ENCODE data around the gene ELK4.

Gene ELK4

GRCh38 chr1:205582046-205582445 is 49.8 kb downstream of the ELK4 start:
- DNase-seq = no peak

DNA sequence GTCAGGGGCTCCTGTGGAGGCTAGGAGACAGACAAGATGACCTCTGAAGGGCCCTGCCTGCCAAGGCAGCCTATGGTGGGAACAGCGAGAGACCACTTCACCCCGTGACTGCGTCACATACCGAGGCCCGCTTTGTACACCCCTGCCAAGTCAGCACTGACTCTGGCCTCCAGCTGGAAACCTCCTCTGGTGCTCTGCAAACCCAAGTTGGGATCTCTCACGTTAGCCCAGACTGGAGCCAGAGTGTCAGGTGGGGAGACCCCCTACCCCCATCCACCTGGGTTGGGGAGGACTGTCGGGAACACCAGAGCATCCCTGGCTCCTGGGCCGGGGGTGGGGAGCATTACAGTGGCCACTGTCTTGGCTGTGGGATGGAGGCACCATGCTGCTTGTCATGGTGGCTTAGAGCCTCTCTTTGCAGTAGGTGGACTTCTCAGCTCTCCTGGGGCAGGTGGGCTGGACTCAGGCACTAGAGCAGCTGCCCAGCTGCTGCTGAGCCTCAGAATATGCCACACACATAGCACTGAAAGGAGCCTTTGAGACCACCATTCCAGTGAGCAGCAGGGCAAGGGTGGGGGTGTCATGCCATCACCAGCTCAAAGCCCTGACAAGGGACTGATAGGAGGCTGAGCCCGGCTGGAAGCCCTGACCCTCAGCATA is 50.4 kb downstream of the ELK4 start:
- no peak for DNase-seq

DNA sequence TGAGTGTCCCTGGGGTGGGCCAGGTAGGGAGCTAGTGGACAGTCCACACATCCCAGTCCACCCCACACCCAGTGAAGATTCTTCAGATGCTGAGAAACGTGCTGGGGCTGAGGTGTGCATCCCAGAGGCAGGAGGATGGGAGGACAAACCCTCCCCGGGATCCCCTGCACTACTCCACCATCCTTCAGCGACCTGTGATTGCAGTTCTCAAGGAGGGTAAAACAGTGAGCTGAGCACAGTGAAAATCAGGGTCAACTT is 51.0 kb downstream of the ELK4 start:
- no peak for DNase-seq

DNA sequence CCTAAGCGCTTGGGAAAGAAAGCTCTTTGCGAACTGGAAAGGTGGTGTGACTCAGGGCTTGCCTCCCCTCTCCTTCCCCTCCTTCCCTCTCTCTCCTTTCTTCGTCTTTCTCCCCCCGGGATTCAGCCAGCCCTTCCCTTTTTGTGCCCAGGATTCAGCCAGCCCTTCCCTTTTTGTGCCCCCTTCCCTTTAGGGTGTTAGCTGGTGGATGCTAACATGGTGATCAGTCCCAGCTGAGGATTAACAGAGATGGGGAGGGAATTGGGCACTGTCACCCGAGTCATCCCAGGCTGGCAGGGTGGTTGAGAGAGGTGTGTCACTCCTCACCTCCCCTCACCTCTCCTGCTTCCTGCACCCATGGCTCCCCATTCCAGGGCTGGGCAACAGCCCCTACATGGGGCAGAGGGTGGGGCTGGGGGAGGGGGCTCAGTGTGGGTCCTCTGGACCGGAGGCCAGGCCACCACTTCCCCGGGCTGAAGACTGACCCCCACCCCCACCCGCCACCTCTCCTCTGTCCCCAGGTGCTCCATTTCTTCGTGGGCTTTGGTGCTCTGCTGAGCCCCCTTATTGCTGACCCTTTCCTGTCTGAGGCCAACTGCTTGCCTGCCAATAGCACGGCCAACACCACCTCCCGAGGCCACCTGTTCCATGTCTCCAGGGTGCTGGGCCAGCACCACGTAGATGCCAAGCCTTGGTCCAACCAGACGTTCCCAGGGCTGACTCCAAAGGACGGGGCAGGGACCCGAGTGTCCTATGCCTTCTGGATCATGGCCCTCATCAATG is 51.5 kb downstream of the ELK4 start:
- no peak for DNase-seq

DNA sequence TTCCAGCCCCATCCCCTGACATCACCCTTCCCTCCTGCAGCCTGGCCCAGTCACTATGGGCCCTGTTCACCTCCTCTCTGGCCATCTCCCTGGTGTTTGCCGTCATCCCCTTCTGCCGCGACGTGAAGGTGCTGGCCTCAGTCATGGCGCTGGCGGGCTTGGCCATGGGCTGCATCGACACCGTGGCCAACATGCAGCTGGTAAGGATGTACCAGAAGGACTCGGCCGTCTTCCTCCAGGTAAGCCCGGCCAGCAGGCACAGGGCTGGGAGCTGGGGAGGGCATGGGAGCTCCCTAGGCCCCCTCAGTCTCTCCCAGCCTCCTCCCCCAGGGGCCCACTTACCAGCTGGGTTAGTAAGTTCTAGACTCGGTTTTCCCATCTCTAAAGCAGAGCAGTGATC is 52.1 kb downstream of the ELK4 start:
- DNase-seq = no peak

DNA sequence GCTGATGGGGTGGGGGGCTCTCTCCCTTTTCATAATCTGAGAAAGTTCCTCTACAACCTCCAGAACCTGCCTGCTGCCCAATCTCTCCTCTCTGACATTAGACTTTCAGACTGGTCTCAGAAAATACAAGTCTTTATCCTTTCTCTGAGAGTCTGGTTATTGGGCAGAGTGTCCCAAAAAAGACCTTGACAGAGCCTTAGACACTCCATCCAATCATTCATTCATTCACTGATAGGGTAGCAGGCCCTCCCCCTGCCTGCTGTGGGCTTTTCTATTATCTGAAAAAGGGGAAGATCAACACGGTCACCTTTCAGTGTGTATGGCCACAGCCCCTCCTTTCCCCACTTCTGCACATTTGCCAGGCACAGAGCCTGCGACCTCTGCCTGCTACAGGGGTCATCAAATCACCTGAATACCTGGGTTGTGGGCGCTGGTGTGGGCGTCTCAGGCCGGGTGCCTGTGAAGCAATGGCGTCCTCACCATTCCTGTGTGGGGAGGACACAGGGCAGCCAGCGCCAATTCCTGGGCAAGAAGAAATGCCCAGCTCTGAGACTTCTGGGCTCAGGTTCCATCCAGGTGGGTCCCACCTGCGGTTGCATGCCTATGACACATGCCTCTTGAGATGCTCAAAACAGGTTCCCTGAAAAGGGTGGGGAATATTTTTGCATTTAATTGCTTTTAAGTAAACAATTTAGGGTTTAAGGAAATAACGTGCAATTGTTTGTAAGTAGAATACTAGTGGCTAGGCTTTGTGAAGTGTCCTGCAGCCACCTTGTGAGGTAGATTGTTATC is 52.8 kb downstream of the ELK4 start:
- DNase-seq = no peak

DNA sequence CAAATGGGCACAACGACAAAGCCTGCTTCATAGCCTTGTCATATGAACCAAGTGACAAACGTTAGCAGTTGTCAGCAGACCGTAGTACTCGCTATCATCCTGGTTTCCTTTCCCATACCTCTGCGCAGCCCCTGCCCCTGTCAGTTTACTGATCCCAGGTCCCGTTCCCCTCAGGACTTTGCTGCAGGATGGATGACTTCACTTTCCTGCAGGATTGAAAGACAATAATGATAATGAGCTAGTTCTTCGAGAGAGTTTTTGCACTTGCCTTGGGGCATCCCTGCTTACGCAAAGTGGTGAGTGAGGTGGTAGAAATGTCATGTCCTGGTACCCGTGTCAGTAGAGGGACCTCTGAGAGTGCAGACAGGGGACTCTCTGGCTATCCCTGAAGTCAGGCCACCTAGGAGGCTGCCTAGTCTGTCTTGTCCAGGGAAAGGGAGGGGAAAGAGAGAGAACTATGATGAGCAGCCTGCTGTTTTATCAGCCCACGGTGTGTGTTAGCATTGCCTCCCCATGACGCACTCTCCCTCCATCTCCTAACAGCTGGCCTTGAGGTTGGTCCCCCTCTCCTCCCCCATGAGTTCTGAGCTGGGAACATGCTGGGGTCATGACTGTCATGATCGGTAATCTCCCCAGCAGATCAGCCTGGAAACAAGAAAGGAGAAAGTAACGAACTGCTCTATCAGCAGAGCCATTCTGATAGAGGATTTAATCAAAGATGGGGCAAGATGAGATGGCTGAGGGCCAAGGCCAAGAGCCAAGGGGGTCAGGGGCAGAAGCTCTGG is 53.7 kb downstream of the ELK4 start:
- no peak for DNase-seq

DNA sequence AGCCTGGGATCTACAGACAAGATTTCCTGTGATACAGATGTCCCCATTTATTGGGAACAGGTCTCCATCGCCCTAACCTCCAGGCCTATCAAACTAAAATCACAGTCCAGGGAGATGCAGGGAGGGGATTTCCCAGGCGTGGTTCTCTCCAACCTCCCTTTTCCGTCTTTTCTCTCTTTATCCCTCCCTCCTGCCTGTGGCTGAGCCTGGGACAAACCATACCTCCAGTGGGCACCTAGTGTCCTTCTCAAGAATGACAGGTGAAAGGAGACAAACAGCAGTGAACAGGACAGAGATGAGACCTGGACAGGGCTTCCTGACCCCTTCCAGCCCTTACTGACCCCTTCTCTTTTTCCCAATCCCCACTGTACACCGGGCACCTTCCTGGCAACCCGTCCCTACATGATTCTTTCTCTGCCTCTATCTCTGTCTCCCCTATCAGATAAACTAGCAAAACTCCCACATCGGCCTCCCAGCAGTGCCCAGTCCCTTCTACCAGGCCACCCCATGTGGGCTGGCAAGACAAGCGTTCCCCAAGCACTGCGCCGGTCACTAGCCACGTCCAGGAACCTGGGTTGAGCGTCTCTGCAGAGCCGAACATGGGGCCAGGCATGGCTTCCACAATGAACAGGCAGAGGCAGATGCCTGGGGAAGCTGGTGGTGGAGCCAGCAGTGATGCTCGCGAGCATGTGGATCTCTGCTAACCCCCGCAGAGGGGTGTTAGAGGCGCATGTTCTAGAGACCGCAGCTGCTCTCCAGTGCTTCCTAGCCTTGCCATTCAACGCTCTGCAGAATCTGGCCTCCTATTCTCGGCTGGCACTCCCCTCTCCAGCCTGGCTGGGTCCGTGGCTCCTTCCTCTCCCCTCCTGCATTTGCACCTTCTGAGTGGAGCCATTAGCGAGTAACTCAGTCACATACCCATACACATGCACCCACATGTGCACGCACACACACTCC is 54.7 kb downstream of the ELK4 start:
- peak in 3 of 56 donors; percentile 21 to 44 (median 24) for DNase-seq

DNA sequence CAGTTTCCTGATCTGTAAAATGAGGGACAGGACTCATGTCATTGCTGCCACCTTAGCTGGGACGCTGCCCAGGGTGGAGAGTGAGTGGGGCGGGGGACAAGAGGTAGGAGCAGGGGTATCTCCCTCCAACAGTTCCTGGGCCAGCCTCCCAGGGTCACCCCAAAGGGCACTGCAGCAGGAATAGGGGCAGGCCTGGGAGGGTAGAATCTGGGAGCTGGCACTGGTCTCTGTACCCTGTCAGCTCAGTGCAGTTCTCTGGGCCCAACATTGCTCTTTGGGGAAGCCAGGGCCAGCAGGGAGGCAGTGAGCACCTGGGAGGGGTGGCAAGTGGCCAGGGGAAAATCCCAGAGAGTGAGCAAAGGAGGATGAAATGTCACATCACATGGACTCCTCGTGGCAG is 55.8 kb downstream of the ELK4 start:
- no peak for DNase-seq

GRCh38 chr1:205575294-205575885 is 56.4 kb downstream of the ELK4 start:
- no peak for DNase-seq

GRCh38 chr1:205572421-205572820 is 59.4 kb downstream of the ELK4 start:
- DNase-seq = no peak

DNA sequence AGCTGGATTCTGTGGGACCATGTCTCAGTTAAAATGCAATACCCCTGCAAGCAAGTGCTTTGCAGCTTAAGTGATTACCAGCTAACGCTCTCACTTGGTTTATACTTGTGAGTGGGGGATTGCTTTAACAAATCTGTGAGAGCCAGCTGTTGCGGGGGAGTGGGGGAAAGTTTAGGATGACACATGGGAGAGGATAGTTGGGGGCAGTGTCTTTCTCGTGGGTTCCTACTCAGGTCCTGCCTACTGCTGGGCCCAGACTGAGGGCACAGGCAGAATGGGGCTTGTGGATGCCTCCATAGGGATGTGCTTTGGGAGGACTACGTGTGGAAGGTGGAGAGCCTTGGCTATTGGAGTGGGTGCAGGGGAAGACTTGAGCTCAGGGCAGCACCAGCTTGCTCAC is 60.1 kb downstream of the ELK4 start:
- peak in 5 of 56 donors; percentile 19 to 53 (median 34) for DNase-seq

DNA sequence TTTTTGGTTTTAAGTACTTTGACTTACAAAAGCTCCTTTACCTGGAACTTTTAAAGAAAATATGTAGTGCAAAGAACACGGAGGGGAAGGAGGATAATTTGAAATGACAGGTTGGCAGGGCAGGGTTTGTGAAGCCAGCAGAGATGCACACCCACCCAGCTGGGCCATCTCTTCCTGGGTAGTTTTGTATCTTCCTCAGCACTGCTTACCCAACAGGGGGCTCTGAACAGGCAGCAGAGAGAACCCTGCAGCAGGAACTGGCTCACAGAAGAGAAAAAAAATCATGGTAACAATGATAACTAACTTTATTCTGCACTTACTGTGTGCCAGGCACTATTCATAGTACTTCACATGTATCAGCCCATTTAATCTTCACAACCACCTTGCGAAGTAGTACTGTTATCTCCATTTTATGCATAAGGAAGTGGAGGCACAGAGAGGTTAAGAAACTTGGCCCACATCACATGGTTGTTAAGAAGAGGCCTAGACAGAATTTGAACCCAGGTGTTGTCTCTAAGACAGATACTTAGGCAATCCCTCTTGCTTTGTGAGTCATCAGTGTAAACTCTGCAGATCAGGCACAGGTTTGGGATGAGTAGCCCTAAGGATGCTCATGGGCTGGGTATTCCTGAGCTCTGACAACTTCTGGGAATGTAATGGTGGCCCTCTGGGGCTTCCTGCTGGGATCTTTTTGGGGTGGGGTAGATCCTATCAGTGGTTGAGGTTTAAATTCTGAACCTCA is 60.8 kb downstream of the ELK4 start:
- DNase-seq = no peak

- no peak for DNase-seq
These were observed 61.7 kb downstream of the ELK4 start for GRCh38 chr1:205570173-205570501.

- peak in 2 of 56 donors; percentile 23 to 33 for DNase-seq
These were observed 62.2 kb downstream of the ELK4 start for GRCh38 chr1:205569411-205570172.

- DNase-seq = peak in 4 of 56 donors; percentile 25 to 42 (median 32)
These were observed 63.1 kb downstream of the ELK4 start for GRCh38 chr1:205568469-205569361.

GRCh38 chr1:205568135-205568468 is 63.7 kb downstream of the ELK4 start:
- no peak for DNase-seq

GRCh38 chr1:205567716-205568115 is 64.1 kb downstream of the ELK4 start:
- no peak for DNase-seq

Measured in amygdala (tissue), 56 donors.